GM21737 (cell line): ENCODE results near the gene C22orf15.

Experiments used
- ATAC-seq: cut with Tn5 transposase; IDR thresholded peaks from one replicate; pipeline ENCODE4 v1.9.1; 2021; ENCODE audit warnings: mild to moderate bottlenecking, moderate library complexity; ENCODE audit not compliant: unreplicated experiment

C22orf15 gene

GRCh38 chr22:23786752-23787599, 24.2 kb downstream of the C22orf15 start, which contains the start of gene SMARCB1:
TSS of gene SMARCB1 (plus strand) at chr22:23786966. CDS start at chr22:23787170, 204 bp downstream.
- peak; percentile 66 for ATAC-seq

DNA sequence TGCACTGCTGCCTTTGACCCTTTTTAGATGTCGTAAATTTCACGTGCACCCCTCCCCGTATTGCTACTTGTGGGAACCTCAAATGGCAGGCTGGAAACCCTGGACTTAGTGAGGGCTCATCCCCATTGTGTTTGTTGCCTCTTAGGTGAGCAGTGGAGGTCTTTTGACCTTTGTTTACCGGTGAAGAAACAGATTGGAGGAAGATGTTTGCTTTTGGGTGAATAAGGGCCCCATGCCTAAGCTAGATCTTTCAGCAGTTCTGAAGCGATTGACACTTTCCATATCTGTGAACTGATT, 24.8 kb downstream of the C22orf15 start:
- ATAC-seq = peak; percentile 17

GRCh38 chr22:23787910-23788309, 25.1 kb downstream of the C22orf15 start:
- ATAC-seq = no peak

- ATAC-seq = no peak
Measured at GRCh38 chr22:23789121-23789520, 26.3 kb downstream of the C22orf15 start.

DNA sequence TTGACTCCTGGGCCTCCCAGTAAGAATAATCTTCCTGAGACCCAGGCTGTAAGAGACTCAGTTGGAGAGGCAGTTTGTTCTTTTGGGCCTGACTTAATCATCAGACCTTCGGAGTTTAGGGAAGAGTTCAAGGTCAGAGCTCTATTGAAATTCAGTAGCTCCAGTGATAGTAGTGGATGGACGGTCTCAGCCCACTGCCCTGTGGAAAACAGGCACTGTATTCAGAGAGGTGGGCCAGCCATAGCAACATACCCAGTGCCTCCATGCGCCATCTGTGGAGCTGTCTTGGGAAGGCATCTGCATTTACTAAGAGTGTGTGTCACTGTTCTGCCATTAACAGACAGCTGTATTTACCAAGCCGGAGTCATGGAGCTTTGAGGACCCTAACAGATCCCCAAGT, 26.8 kb downstream of the C22orf15 start:
- no peak for ATAC-seq

GRCh38 chr22:23790819-23791737, 28.3 kb downstream of the C22orf15 start:
- ATAC-seq = no peak

GRCh38 chr22:23791738-23792645, 29.2 kb downstream of the C22orf15 start:
- ATAC-seq = no peak

- no peak for ATAC-seq
Measured at GRCh38 chr22:23793326-23793725, 30.5 kb downstream of the C22orf15 start.

GRCh38 chr22:23796461-23796860, 33.7 kb downstream of the C22orf15 start:
- no peak for ATAC-seq

DNA sequence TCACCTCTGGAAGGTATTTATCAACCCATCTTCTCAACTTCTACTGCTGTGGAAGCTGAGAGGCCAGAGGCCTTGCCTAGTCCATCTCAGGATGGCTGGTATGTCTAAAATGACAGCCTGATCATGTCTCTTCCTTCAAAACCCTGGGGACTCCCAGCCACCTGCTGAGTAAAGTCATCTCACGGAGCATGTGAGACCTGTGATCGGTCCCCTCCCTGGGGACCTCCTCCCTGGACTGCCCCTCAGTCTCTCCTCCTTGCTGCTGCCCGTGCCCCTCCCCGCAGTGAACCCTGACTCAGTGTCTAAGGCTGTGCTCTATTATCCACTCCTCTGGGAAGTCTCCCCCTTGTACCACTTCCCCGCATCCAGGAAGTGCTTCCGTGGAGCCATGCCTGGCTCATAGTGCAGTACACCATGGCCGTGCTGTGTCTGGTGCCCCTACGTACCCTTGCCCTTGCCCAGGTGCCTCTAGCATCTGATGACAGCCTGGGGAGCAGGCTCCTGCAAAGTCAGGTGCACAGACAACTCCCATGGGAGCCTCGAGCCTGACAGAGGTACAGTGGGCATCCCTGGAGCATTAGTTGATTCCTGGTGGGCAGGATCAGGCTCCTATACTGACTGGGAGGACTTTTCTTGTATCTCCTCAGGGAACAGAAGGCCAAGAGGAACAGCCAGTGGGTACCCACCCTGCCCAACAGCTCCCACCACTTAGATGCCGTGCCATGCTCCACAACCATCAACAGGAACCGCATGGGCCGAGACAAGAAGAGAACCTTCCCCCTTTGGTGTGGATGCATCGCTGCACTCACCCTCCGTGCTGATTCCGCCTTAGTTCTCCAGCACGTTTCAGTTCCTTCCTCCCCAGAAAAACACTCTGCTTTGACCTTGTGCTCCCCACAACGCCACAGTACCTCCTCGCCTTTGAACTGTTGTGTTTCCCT, 37.8 kb downstream of the C22orf15 start:
- peak; percentile 57 for ATAC-seq

DNA sequence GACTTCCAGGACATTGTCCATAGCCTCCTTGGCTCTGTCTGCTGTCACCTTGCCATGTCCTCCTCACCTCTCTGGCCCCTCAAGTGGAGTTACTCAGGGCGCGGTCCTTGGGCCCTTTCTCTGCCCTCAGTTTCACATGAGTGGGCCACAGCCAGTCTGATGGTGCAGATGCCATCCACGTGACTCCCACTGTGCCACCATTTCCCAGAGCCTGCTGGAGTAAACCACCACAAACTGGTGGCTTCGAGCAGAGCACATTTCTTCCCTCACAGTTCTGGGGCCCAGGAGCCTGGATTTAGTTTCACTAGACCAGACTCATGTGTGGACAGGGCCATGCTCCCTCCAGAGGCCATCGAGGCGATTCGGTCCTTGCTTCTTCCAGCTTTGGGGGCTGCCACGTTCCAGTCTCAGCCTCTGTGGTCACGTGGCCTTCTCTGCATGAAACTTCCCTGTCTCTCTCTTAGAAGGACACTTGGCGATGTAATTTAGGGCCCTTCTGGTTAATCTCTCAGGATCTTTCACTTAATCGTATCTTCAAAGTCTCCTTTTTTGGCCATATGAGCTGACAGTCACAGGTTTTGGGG, 38.5 kb downstream of the C22orf15 start:
- ATAC-seq = peak; percentile 1

GRCh38 chr22:23801886-23802377, 39.1 kb downstream of the C22orf15 start:
- no peak for ATAC-seq

DNA sequence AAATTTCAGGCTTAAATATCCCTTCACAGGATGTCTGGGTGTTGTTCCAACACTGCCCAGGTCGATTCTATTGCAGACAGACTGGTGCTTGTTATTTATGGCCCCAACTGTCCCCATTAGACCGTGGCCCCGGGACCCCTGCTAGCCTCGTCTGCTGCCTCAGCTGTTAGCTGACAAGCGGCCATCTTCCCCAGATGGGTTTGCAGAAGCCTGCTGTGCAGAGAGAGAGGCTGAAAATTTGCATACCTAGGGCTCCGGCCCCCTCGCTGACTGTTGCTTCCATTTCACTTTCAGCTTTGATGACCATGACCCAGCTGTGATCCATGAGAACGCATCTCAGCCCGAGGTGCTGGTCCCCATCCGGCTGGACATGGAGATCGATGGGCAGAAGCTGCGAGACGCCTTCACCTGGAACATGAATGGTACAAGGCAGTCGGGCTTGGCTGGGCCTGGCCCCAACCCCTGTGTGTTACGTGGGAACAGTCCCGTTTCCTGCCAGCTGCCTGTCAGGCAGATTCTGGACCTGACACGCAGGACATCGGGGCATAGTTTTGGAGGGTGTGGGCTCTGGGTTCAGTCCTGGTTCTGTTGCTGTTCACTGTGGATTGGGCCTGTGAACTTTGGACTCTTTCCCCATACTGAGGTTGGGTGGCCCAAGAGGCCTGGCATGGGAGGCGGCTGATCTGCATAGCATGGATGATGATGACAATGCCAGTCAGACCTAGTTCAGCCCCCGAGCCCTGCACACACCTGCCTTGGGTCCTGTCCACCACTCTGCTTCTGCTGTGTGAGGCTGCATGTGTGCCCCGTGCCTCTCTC, 40.4 kb downstream of the C22orf15 start:
- no peak for ATAC-seq

GRCh38 chr22:23804781-23805291, 42.0 kb downstream of the C22orf15 start:
- no peak for ATAC-seq

DNA sequence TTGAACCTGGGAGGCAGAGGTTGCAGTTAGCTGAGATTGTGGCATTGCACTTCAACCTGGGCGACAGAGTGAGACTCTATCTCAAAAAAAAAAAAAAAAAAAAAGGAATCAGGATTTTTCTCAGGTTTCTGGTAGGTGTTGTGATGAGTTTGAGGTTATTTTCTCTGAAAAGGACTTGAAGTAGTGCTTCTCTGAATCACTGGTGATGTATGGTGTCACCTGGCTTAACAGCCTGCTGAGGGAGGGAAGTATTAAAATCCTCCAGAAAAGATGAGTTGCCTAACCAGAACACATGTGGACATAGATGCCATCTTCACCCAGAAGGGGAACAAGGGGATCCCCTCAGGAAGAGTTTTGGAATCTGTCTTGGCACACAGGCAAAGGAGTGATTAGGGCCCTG, 44.0 kb downstream of the C22orf15 start:
- ATAC-seq = no peak

DNA sequence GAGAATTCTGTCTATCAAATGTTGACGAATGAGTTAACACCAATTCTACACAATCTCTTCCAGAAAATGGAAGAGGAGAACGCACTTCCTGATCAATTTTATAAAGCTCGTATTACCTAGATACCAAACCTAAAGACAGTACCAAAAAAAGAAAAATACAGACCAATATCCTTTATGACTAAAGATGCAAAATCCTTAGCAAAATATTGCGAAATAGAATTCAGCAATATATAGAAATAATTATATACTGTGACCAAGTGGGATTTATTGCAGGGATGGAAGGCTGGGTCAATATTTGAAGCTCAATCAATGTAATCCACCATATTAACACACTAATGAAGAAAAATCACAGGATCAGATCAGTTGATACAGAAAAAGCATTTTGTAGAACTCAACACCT, 49.6 kb downstream of the C22orf15 start:
- no peak for ATAC-seq
